Esophagus squamous epithelium (tissue), 4 donors: ENCODE measurements around the gene NLGN2.

Experiments used
- CTCF ChIP-seq, 6 experiments: fragments of 450-650 bp in 4 of 6; fragments of 200-600 bp in 2 of 6; sonication (generic) in 2 of 6; IDR thresholded peaks; one replicate each; pipeline ENCODE4 v1.5.1; 2016 to 2019; ENCODE audit warnings: antibody characterized with exemption in 6 of 6, mild to moderate bottlenecking in 4 of 6, moderate library complexity in 4 of 6
- POLR2A ChIP-seq, 4 donors: fragments of 450-650 bp; IDR thresholded peaks; one replicate each; pipeline ENCODE4 v1.6.1; 2017; ENCODE audit warnings: antibody characterized with exemption in 4 of 4, mild to moderate bottlenecking in 4 of 4, moderate library complexity in 3 of 4

- TF ChIP-seq CTCF (IDR thresholded peaks at IDR 0.05): no peak
- TF ChIP-seq POLR2A (IDR thresholded peaks at IDR 0.05): no peak
Measured at GRCh38 chr17:7416323-7416722, 8.7 kb downstream of the NLGN2 start.
